ENCODE results near the gene SIPA1L3.

DNA sequence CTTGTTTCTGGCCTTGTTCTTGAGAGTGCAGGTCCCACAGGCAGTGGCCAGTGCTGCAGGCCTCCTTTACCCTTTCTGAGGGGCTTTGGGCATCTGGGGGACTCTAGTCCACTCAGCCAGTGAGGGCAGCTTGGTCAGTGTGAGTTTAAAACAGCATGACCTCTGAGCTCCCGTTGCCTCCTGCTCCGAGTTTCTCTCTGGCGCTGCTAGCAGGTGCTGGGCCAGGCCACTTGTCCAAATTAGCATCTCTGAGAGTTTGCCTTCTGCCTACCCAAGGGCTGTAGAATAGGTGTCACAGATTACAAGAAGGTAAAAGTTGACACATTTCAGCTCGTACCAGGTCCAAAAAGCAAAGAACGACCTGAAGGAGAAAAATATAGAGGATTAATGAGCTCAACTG, 105.9 kb downstream of the SIPA1L3 start:
- TF ChIP-seq, protein P1, sequence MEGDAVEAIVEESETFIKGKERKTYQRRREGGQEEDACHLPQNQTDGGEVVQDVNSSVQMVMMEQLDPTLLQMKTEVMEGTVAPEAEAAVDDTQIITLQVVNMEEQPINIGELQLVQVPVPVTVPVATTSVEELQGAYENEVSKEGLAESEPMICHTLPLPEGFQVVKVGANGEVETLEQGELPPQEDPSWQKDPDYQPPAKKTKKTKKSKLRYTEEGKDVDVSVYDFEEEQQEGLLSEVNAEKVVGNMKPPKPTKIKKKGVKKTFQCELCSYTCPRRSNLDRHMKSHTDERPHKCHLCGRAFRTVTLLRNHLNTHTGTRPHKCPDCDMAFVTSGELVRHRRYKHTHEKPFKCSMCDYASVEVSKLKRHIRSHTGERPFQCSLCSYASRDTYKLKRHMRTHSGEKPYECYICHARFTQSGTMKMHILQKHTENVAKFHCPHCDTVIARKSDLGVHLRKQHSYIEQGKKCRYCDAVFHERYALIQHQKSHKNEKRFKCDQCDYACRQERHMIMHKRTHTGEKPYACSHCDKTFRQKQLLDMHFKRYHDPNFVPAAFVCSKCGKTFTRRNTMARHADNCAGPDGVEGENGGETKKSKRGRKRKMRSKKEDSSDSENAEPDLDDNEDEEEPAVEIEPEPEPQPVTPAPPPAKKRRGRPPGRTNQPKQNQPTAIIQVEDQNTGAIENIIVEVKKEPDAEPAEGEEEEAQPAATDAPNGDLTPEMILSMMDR (IDR thresholded peaks at IDR 0.05) = no peak
- no peak for TF ChIP-seq POLR2AphosphoS5 (IDR thresholded peaks at IDR 0.05; ENCODE audit: low read depth, low read length)
- TF ChIP-seq, protein P2, sequence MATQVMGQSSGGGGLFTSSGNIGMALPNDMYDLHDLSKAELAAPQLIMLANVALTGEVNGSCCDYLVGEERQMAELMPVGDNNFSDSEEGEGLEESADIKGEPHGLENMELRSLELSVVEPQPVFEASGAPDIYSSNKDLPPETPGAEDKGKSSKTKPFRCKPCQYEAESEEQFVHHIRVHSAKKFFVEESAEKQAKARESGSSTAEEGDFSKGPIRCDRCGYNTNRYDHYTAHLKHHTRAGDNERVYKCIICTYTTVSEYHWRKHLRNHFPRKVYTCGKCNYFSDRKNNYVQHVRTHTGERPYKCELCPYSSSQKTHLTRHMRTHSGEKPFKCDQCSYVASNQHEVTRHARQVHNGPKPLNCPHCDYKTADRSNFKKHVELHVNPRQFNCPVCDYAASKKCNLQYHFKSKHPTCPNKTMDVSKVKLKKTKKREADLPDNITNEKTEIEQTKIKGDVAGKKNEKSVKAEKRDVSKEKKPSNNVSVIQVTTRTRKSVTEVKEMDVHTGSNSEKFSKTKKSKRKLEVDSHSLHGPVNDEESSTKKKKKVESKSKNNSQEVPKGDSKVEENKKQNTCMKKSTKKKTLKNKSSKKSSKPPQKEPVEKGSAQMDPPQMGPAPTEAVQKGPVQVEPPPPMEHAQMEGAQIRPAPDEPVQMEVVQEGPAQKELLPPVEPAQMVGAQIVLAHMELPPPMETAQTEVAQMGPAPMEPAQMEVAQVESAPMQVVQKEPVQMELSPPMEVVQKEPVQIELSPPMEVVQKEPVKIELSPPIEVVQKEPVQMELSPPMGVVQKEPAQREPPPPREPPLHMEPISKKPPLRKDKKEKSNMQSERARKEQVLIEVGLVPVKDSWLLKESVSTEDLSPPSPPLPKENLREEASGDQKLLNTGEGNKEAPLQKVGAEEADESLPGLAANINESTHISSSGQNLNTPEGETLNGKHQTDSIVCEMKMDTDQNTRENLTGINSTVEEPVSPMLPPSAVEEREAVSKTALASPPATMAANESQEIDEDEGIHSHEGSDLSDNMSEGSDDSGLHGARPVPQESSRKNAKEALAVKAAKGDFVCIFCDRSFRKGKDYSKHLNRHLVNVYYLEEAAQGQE (IDR thresholded peaks at IDR 0.05; ENCODE audit: insufficient read depth in 1 of 2, low read depth in 2 of 2, low read length in 1 of 2) = no peak
- TF ChIP-seq SIN3A (IDR thresholded peaks at IDR 0.05; ENCODE audit: borderline replicate concordance, insufficient read depth, low read depth, low read length) = no peak
- TF ChIP-seq TCF7L2 (IDR thresholded peaks at IDR 0.05; ENCODE audit: low read depth, low read length) = no peak

All from Panc1 (cell line).